ENCODE data around the gene HEPACAM.

HEPACAM gene

GRCh38 chr11:124938970-124939369 is 3.1 kb upstream of the HEPACAM start:
- Histone ChIP-seq H3K27me3 (ENCODE audit: control insufficient read depth, insufficient read depth, low read length) (no peaks in the 10 kb centered on the region), H3K9me3 (ENCODE audit: control insufficient read depth, low read length) (no peaks in the 10 kb centered on the region), H3K9ac (ENCODE audit: low read length) (no peak overlapping the region), H3K36me3 (ENCODE audit: control insufficient read depth, insufficient read depth, low read length) (no peaks in the 10 kb centered on the region), H3K4me1 (ENCODE audit: control insufficient read depth, insufficient read depth, low read length) (no peaks in the 10 kb centered on the region), H3K4me3 (ENCODE audit: low read length) (no peak overlapping the region)

DNA sequence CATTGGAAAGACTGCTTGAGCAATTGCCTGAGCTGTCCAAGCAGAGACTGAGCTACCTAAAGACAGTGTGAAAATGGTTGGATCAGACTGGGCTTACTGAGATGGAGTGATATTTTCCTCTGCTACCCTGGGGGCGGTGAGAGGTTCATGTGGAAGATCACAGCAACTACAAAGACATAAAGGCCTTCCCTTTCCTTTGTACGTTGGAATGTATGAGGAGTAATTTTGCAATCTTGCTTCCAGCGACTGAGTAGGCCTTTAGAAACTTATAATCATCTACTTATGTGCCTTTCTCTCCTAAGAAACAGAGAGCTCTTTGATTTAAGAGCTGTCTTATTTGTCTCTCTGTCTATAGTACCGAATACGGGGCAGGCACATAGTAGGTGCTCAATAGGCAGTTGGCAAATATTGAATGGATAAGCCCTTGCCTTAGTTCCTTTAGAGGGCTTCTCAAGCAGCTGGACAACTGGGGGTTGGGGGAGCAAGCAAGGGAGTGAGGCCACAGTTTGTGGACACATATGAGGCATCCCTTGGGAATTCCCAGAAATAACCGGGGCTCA is 2.4 kb upstream of the HEPACAM start:
- Histone ChIP-seq H3K4me1 (ENCODE audit: control insufficient read depth, insufficient read depth, low read length) (no peaks in the 10 kb centered on the region), H3K9ac (ENCODE audit: low read length) (no peak overlapping the region), H3K36me3 (ENCODE audit: control insufficient read depth, insufficient read depth, low read length) (no peaks in the 10 kb centered on the region), H3K9me3 (ENCODE audit: control insufficient read depth, low read length) (no peaks in the 10 kb centered on the region), H3K27me3 (ENCODE audit: control insufficient read depth, insufficient read depth, low read length) (no peaks in the 10 kb centered on the region), H3K4me3 (ENCODE audit: low read length) (no peak overlapping the region)

GRCh38 chr11:124937336-124937935 is 1.6 kb upstream of the HEPACAM start:
- Histone ChIP-seq H3K27me3 (ENCODE audit: control insufficient read depth, insufficient read depth, low read length) (no peaks in the 10 kb centered on the region), H3K36me3 (ENCODE audit: control insufficient read depth, insufficient read depth, low read length) (no peaks in the 10 kb centered on the region), H3K9me3 (ENCODE audit: control insufficient read depth, low read length) (no peaks in the 10 kb centered on the region), H3K9ac (ENCODE audit: low read length) (no peak overlapping the region), H3K4me3 (ENCODE audit: low read length) (no peak overlapping the region), H3K4me1 (ENCODE audit: control insufficient read depth, insufficient read depth, low read length) (no peaks in the 10 kb centered on the region)

GRCh38 chr11:124934862-124935547 is 842 bp downstream of the HEPACAM start:
- Histone ChIP-seq H3K36me3 (ENCODE audit: control insufficient read depth, insufficient read depth, low read length) (no peaks in the 10 kb centered on the region), H3K9me3 (ENCODE audit: control insufficient read depth, low read length) (no peaks in the 10 kb centered on the region), H3K9ac (ENCODE audit: low read length) (no peak overlapping the region), H3K4me3 (ENCODE audit: low read length) (no peak overlapping the region), H3K27me3 (ENCODE audit: control insufficient read depth, insufficient read depth, low read length) (no peaks in the 10 kb centered on the region), H3K4me1 (ENCODE audit: control insufficient read depth, insufficient read depth, low read length) (no peaks in the 10 kb centered on the region)

GRCh38 chr11:124930799-124931198 is 5.0 kb downstream of the HEPACAM start:
- Histone ChIP-seq H3K9me3 (ENCODE audit: control insufficient read depth, low read length) (no peaks in the 10 kb centered on the region), H3K4me1 (ENCODE audit: control insufficient read depth, insufficient read depth, low read length) (no peaks in the 10 kb centered on the region), H3K36me3 (ENCODE audit: control insufficient read depth, insufficient read depth, low read length) (no peaks in the 10 kb centered on the region), H3K9ac (ENCODE audit: low read length) (no peak overlapping the region), H3K27me3 (ENCODE audit: control insufficient read depth, insufficient read depth, low read length) (no peaks in the 10 kb centered on the region), H3K4me3 (ENCODE audit: low read length) (no peak overlapping the region)

GRCh38 chr11:124928942-124929665 is 6.7 kb downstream of the HEPACAM start:
- Histone ChIP-seq H3K4me1 (ENCODE audit: control insufficient read depth, insufficient read depth, low read length) (no peaks in the 10 kb centered on the region), H3K36me3 (ENCODE audit: control insufficient read depth, insufficient read depth, low read length) (no peaks in the 10 kb centered on the region), H3K9ac (ENCODE audit: low read length) (no peak overlapping the region), H3K4me3 (ENCODE audit: low read length) (no peak overlapping the region), H3K27me3 (ENCODE audit: control insufficient read depth, insufficient read depth, low read length) (no peaks in the 10 kb centered on the region), H3K9me3 (ENCODE audit: control insufficient read depth, low read length) (no peaks in the 10 kb centered on the region)

DNA sequence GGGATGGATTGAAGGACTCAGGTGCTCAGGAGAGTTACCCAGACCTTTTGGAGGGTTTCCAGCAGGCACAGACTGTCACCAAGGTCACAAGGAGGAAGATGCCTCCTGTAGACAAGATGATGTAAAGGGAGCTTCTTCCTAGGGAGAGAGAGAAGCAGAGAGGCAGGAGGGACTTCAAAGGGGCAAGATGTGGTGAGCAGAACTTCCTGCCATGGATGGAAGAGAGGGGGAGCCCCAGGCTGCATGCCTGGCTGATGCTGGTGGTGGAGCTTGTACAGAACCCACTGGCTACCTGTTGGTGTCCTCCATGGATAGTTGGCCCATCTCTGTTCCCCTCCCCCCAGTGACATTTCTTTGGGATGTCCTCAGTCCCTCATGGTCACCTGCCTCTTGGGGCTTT is 12.6 kb downstream of the HEPACAM start:
- no peak overlapping the region for H3K4me3 ChIP-seq (ENCODE audit: low read length)
- H3K9ac ChIP-seq (ENCODE audit: low read length), result no peak overlapping the region
- no peaks in the 10 kb centered on the region for H3K4me1 ChIP-seq (ENCODE audit: control insufficient read depth, insufficient read depth, low read length)
- H3K27me3 ChIP-seq (ENCODE audit: control insufficient read depth, insufficient read depth, low read length), result peaks cover 15% of the 10 kb centered on the region
- no peaks in the 10 kb centered on the region for H3K9me3 ChIP-seq (ENCODE audit: control insufficient read depth, low read length)
- H3K36me3 ChIP-seq (ENCODE audit: control insufficient read depth, insufficient read depth, low read length), result no peaks in the 10 kb centered on the region

- no peaks in the 10 kb centered on the region for H3K36me3 ChIP-seq (ENCODE audit: control insufficient read depth, insufficient read depth, low read length)
- H3K4me3 ChIP-seq (ENCODE audit: low read length), result no peak overlapping the region
- no peaks in the 10 kb centered on the region for H3K9me3 ChIP-seq (ENCODE audit: control insufficient read depth, low read length)
- H3K9ac ChIP-seq (ENCODE audit: low read length), result no peak overlapping the region
- no peaks in the 10 kb centered on the region for H3K4me1 ChIP-seq (ENCODE audit: control insufficient read depth, insufficient read depth, low read length)
- H3K27me3 ChIP-seq (ENCODE audit: control insufficient read depth, insufficient read depth, low read length), result peaks cover 15% of the 10 kb centered on the region
These were observed 13.0 kb downstream of the HEPACAM start for GRCh38 chr11:124922831-124923230.

DNA sequence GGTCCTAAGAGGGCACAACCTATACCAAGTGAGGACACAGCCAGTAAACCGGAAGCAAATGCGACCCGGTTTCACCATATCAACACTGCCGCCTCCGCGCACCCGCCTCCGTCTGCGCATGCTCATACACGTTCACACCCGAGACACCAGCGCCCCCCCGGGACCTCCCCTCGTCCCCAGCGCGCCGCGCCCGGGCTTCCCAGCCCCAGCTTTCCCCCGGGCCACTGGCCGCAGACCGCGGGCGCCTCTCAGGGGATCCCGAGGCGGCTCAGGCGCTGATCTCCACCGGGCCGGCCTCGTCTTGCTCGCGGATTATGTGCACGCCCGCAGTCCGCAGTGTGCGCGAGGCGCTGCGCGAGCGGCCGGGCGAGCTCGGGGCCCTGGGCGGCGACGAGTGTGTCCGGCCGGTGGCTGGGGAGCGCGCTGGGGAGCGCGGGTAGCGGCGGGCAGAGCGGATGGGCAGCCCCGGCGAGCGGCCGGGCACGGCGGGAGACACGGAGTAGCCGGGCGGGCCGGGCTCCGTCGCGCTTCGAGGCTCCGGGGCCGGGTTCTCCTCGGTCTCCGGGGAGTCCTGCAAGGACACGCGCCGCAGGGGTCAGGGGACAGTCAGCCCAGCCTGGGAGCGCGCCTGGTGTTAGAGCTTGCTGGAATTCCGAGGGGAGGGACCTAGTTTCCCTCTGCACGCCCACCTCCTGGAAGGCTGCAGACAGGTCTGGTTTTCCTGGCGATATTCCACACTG is 14.8 kb downstream of the HEPACAM start:
- peaks cover 28% of the 10 kb centered on the region for H3K27me3 ChIP-seq (ENCODE audit: control insufficient read depth, insufficient read depth, low read length)
- H3K4me1 ChIP-seq (ENCODE audit: control insufficient read depth, insufficient read depth, low read length), result no peaks in the 10 kb centered on the region
- H3K9ac ChIP-seq (ENCODE audit: low read length), result no peak overlapping the region
- H3K36me3 ChIP-seq (ENCODE audit: control insufficient read depth, insufficient read depth, low read length), result no peaks in the 10 kb centered on the region
- no peak overlapping the region for H3K4me3 ChIP-seq (ENCODE audit: low read length)
- no peaks in the 10 kb centered on the region for H3K9me3 ChIP-seq (ENCODE audit: control insufficient read depth, low read length)

DNA sequence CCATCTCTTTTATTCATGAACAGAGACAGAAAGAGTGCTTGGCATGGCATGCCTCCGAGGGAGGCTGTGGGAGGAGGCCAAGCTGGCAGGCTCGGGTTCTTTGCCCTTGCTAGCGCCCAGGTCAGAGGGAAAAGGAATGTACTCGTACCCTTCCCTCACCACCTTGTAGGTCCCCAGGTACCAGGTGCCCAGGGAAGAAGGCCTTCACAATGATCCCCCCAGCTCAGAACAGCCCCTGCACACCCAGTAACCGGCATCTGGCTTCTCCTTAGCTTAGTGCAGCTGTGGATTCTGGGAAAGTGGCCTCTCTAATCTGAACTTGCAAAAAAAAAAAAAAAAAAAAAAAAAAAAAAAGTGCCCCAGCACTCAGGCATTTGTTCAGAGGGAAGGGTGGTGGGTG is 15.5 kb downstream of the HEPACAM start:
- Histone ChIP-seq H3K4me3 (ENCODE audit: low read length) (no peak overlapping the region), H3K9ac (ENCODE audit: low read length) (no peak overlapping the region), H3K36me3 (ENCODE audit: control insufficient read depth, insufficient read depth, low read length) (no peaks in the 10 kb centered on the region), H3K4me1 (ENCODE audit: control insufficient read depth, insufficient read depth, low read length) (no peaks in the 10 kb centered on the region), H3K27me3 (ENCODE audit: control insufficient read depth, insufficient read depth, low read length) (peaks cover 28% of the 10 kb centered on the region), H3K9me3 (ENCODE audit: control insufficient read depth, low read length) (no peaks in the 10 kb centered on the region)

GRCh38 chr11:124919898-124920297 is 15.9 kb downstream of the HEPACAM start:
- H3K4me1 ChIP-seq (ENCODE audit: control insufficient read depth, insufficient read depth, low read length), result no peaks in the 10 kb centered on the region
- H3K4me3 ChIP-seq (ENCODE audit: low read length), result no peak overlapping the region
- no peak overlapping the region for H3K9ac ChIP-seq (ENCODE audit: low read length)
- peaks cover 28% of the 10 kb centered on the region for H3K27me3 ChIP-seq (ENCODE audit: control insufficient read depth, insufficient read depth, low read length)
- no peaks in the 10 kb centered on the region for H3K36me3 ChIP-seq (ENCODE audit: control insufficient read depth, insufficient read depth, low read length)
- no peaks in the 10 kb centered on the region for H3K9me3 ChIP-seq (ENCODE audit: control insufficient read depth, low read length)
